Measurements from ENCODE around the gene ST8SIA1.

GRCh38 chr12:22357531-22357930, 23.0 kb upstream of the ST8SIA1 start:
- TF ChIP-seq CTCF (IDR thresholded peaks at IDR 0.05) (no peak), POLR2A (IDR thresholded peaks at IDR 0.05) (no peak)

All from body of pancreas (tissue), 4 donors.